HUES64 (cell line): Measurements from ENCODE around the gene ERMAP.
"Not testable (repeated sequence)": the region's sequence is repeated elsewhere in the genome, so short reads cannot be mapped to it uniquely, and the experiment has no call there.

Experiments used
- H3K27ac ChIP-seq: 2 replicates; pipeline ENCODE4 v1.7.0; 2013; ENCODE audit warnings: low read depth, low read length, inconsistent platforms
- H3K27me3 ChIP-seq: 2 replicates; pipeline ENCODE4 v1.6.1; 2013; ENCODE audit warnings: mild to moderate bottlenecking, low read length; ENCODE audit not compliant: insufficient read depth
- H3K36me3 ChIP-seq: 2 replicates; pipeline ENCODE4 v1.6.1; 2013; ENCODE audit warnings: mild to moderate bottlenecking, low read length; ENCODE audit not compliant: insufficient read depth
- H3K4me1 ChIP-seq: 2 replicates; pipeline ENCODE4 v1.6.1; 2013; ENCODE audit warnings: mild to moderate bottlenecking, low read length, moderate library complexity; ENCODE audit not compliant: insufficient read depth
- H3K4me3 ChIP-seq: 2 replicates; pipeline ENCODE4 v1.5.1; 2013; ENCODE audit warnings: mild to moderate bottlenecking, low read length, moderate library complexity
- H3K9ac ChIP-seq: 2 replicates; pipeline ENCODE4 v1.6.1; 2013; ENCODE audit warnings: mild to moderate bottlenecking, low read depth, low read length
- H3K9me3 ChIP-seq: 2 replicates; pipeline ENCODE4 v1.6.1; 2013; ENCODE audit warnings: low read depth, low read length; ENCODE audit not compliant: insufficient read depth
- WGBS: fragments of 150-250, 120-280 bp; methylation state at CpG from one replicate; pipeline ENCODE4 v1.1.7; 2013; ENCODE audit warnings: missing lambda C conversion rate; 5-methylcytosine and 5-hydroxymethylcytosine counted together

The ERMAP gene

GRCh38 chr1:42859366-42859765, 42.4 kb downstream of the ERMAP start:
- 91% methylated on average over 5 of the region's 5 CpGs for WGBS
- not testable (repeated sequence) for H3K9me3 ChIP-seq

GRCh38 chr1:42860339-42861013, 43.6 kb downstream of the ERMAP start:
- Histone ChIP-seq H3K9me3 (no peaks in the 10 kb centered on the region; the same call in 1 of the 2 replicates), H3K9ac (no peak overlapping the region)

More at GRCh38 chr1:42859366-42859765, 42.4 kb downstream of the ERMAP start:
- not testable (repeated sequence) for H3K36me3 ChIP-seq, H3K27me3 ChIP-seq, H3K9ac ChIP-seq, H3K4me1 ChIP-seq, H3K4me3 ChIP-seq, H3K27ac ChIP-seq

GRCh38 chr1:42861014-42861399, 44.1 kb downstream of the ERMAP start:
- Histone ChIP-seq H3K4me1 (no peaks in the 10 kb centered on the region), H3K27ac (no peak overlapping the region), H3K9me3 (no peaks in the 10 kb centered on the region; the same call in 1 of the 2 replicates), H3K36me3 (no peaks in the 10 kb centered on the region), H3K9ac (no peak overlapping the region), H3K4me3 (no peak overlapping the region), H3K27me3 (no peaks in the 10 kb centered on the region; the same call in 1 of the 2 replicates)

More at GRCh38 chr1:42860339-42861013, 43.6 kb downstream of the ERMAP start:
- Histone ChIP-seq H3K4me3 (no peak overlapping the region), H3K4me1 (no peaks in the 10 kb centered on the region), H3K27me3 (no peaks in the 10 kb centered on the region; the same call in 1 of the 2 replicates), H3K36me3 (no peaks in the 10 kb centered on the region), H3K27ac (no peak overlapping the region)
- 83% methylated on average over 4 of the region's 4 CpGs for WGBS

GRCh38 chr1:42866549-42866948, 49.6 kb downstream of the ERMAP start:
- Histone ChIP-seq H3K9me3 (no peaks in the 10 kb centered on the region), H3K9ac (no peak overlapping the region), H3K36me3 (no peaks in the 10 kb centered on the region), H3K4me3 (no peak overlapping the region), H3K27ac (no peak overlapping the region), H3K27me3 (no peaks in the 10 kb centered on the region; the same call in 1 of the 2 replicates), H3K4me1 (no peaks in the 10 kb centered on the region)
- 95% methylated on average over 5 of the region's 5 CpGs for WGBS

- not testable (repeated sequence) for H3K36me3 ChIP-seq, H3K27me3 ChIP-seq, H3K27ac ChIP-seq, H3K9me3 ChIP-seq, H3K4me3 ChIP-seq, H3K4me1 ChIP-seq, H3K9ac ChIP-seq
- 95% methylated on average over 4 of the region's 4 CpGs for WGBS
Measured at GRCh38 chr1:42868466-42868865, 51.5 kb downstream of the ERMAP start.

- H3K36me3 ChIP-seq, H3K27ac ChIP-seq, H3K4me1 ChIP-seq, H3K4me3 ChIP-seq, H3K27me3 ChIP-seq, H3K9ac ChIP-seq, H3K9me3 ChIP-seq: not testable (repeated sequence)
- 90% methylated on average over 2 of the region's 2 CpGs for WGBS
Measured at GRCh38 chr1:42869254-42869653, 52.3 kb downstream of the ERMAP start.

- H3K36me3 ChIP-seq, H3K9me3 ChIP-seq, H3K27ac ChIP-seq, H3K4me3 ChIP-seq, H3K9ac ChIP-seq, H3K27me3 ChIP-seq, H3K4me1 ChIP-seq: not testable (repeated sequence)
- WGBS, result 84% methylated on average over 2 of the region's 2 CpGs
Measured at GRCh38 chr1:42869751-42870150, 52.8 kb downstream of the ERMAP start.

GRCh38 chr1:42873108-42873507, 56.2 kb downstream of the ERMAP start:
- not testable (repeated sequence) for H3K27me3 ChIP-seq, H3K4me3 ChIP-seq

GRCh38 chr1:42873670-42874069, 56.7 kb downstream of the ERMAP start:
- Histone ChIP-seq H3K27me3 (no peaks in the 10 kb centered on the region), H3K27ac (no peak overlapping the region), H3K36me3 (no peaks in the 10 kb centered on the region), H3K9me3 (no peaks in the 10 kb centered on the region), H3K9ac (no peak overlapping the region), H3K4me1 (peaks cover 9% of the 10 kb centered on the region; the same call in 1 of the 2 replicates), H3K4me3 (no peak overlapping the region)
- WGBS, result 85% methylated on average over 1 of the region's 1 CpG

More at GRCh38 chr1:42873108-42873507, 56.2 kb downstream of the ERMAP start:
- H3K9me3 ChIP-seq, H3K9ac ChIP-seq, H3K27ac ChIP-seq, H3K36me3 ChIP-seq, H3K4me1 ChIP-seq: not testable (repeated sequence)

GRCh38 chr1:42876009-42876408, 59.1 kb downstream of the ERMAP start:
- Histone ChIP-seq H3K4me1 (peaks cover 9% of the 10 kb centered on the region; the same call in 1 of the 2 replicates), H3K9ac (no peak overlapping the region), H3K36me3 (no peaks in the 10 kb centered on the region), H3K4me3 (no peak overlapping the region), H3K27me3 (no peaks in the 10 kb centered on the region), H3K27ac (no peak overlapping the region), H3K9me3 (0 out of 2 replicates have a peak, but pooled peaks cover 13% of the 10 kb centered on the region)

GRCh38 chr1:42877380-42877779, 60.5 kb downstream of the ERMAP start:
- Histone ChIP-seq H3K4me1 (peaks cover 9% of the 10 kb centered on the region; the same call in 1 of the 2 replicates), H3K27me3 (no peaks in the 10 kb centered on the region), H3K36me3 (no peaks in the 10 kb centered on the region), H3K27ac (no peak overlapping the region), H3K9ac (no peak overlapping the region), H3K4me3 (no peak overlapping the region), H3K9me3 (0 out of 2 replicates have a peak, but pooled peaks cover 16% of the 10 kb centered on the region)
- 72% methylated on average over 2 of the region's 2 CpGs for WGBS

GRCh38 chr1:42880384-42880783, 63.5 kb downstream of the ERMAP start:
- 81% methylated on average over 4 of the region's 4 CpGs for WGBS
- peaks cover 9% of the 10 kb centered on the region; the same call in 1 of the 2 replicates for H3K4me1 ChIP-seq

More at GRCh38 chr1:42880384-42880783, 63.5 kb downstream of the ERMAP start:
- H3K9ac ChIP-seq, result no peak overlapping the region
- H3K4me3 ChIP-seq, result no peak overlapping the region
- no peaks in the 10 kb centered on the region for H3K27me3 ChIP-seq
- no peak overlapping the region for H3K27ac ChIP-seq
- no peaks in the 10 kb centered on the region for H3K36me3 ChIP-seq
- H3K9me3 ChIP-seq, result 0 out of 2 replicates have a peak, but pooled peaks cover 16% of the 10 kb centered on the region
